NCI-H524 treated with DMSO at 0.1 percent for 48 hours (cell line): Measurements from ENCODE around the gene TKT.
"Not testable (repeated sequence)": the region's sequence is repeated elsewhere in the genome, so short reads cannot be mapped to it uniquely, and the experiment has no call there.

Experiments used
- DNase-seq: peaks from one replicate; lab custom pipeline; 2025; lab: John Stamatoyannopoulos, UW

The TKT gene

GRCh38 chr3:53260286-53260785 is 4.5 kb upstream of the TKT start:
- no peak for DNase-seq

GRCh38 chr3:53259427-53260259 is 3.8 kb upstream of the TKT start:
- no peak for DNase-seq

GRCh38 chr3:53258600-53259426 is 3.0 kb upstream of the TKT start:
- DNase-seq = no peak

GRCh38 chr3:53257465-53257864 is 1.6 kb upstream of the TKT start:
- no peak for DNase-seq

GRCh38 chr3:53256704-53257055 is 858 bp upstream of the TKT start:
- DNase-seq = no peak

GRCh38 chr3:53255423-53255774 is 423 bp downstream of the TKT start:
- DNase-seq = no peak

- DNase-seq = no peak
These were observed 1.1 kb downstream of the TKT start for GRCh38 chr3:53254509-53255422.

GRCh38 chr3:53253707-53254508 is 1.9 kb downstream of the TKT start:
- no peak for DNase-seq

GRCh38 chr3:53252947-53253322 is 2.9 kb downstream of the TKT start:
- not testable (repeated sequence) for DNase-seq

- no peak for DNase-seq
These were observed 3.5 kb downstream of the TKT start for GRCh38 chr3:53252096-53252946.

GRCh38 chr3:53250881-53251605 is 4.8 kb downstream of the TKT start:
- DNase-seq = no peak

- DNase-seq = no peak
These were observed 5.4 kb downstream of the TKT start for GRCh38 chr3:53250453-53250852.

GRCh38 chr3:53248161-53248560 is 7.7 kb downstream of the TKT start:
- no peak for DNase-seq

GRCh38 chr3:53247619-53248018 is 8.2 kb downstream of the TKT start:
- DNase-seq = no peak

GRCh38 chr3:53244271-53244670 is 11.6 kb downstream of the TKT start:
- DNase-seq = no peak

GRCh38 chr3:53243785-53244184 is 12.0 kb downstream of the TKT start:
- DNase-seq = no peak

- DNase-seq = no peak
These were observed 12.7 kb downstream of the TKT start for GRCh38 chr3:53243165-53243564.

- DNase-seq = no peak
These were observed 13.2 kb downstream of the TKT start for GRCh38 chr3:53242642-53243041.

GRCh38 chr3:53242155-53242554 is 13.7 kb downstream of the TKT start:
- DNase-seq = no peak
